GM19240 (cell line): ENCODE data around the gene UPK3BL1.
"Not testable (repeated sequence)": the region's sequence is repeated elsewhere in the genome, so short reads cannot be mapped to it uniquely, and the experiment has no call there.

Experiments
- DNase-seq: peaks from one replicate; pipeline ENCODE4 v3.0.0; 2011; ENCODE audit warnings: low spot score; ENCODE audit not compliant: insufficient read length

Gene UPK3BL1

GRCh38 chr7:102630622-102631021 is 12.0 kb downstream of the UPK3BL1 start:
- DNase-seq: not testable (repeated sequence)

- not testable (repeated sequence) for DNase-seq
Observed at GRCh38 chr7:102627271-102627904, 15.2 kb downstream of the UPK3BL1 start.

- DNase-seq: not testable (repeated sequence)
Observed at GRCh38 chr7:102618122-102618521, 24.5 kb downstream of the UPK3BL1 start.

- not testable (repeated sequence) for DNase-seq
Observed at GRCh38 chr7:102616507-102617125, 26.0 kb downstream of the UPK3BL1 start, which contains the start of gene RASA4. Gene RASA4 (minus strand): TSS chr7:102616756. CDS start chr7:102616689, 67 bp downstream.

- DNase-seq: not testable (repeated sequence)
Observed at GRCh38 chr7:102615930-102616329, 26.7 kb downstream of the UPK3BL1 start.

- DNase-seq: not testable (repeated sequence)
Observed at GRCh38 chr7:102614873-102615272, 27.7 kb downstream of the UPK3BL1 start.

GRCh38 chr7:102614346-102614697 is 28.3 kb downstream of the UPK3BL1 start:
- DNase-seq: not testable (repeated sequence)

- DNase-seq: not testable (repeated sequence)
Observed at GRCh38 chr7:102613575-102614345, 28.8 kb downstream of the UPK3BL1 start.

- not testable (repeated sequence) for DNase-seq
Observed at GRCh38 chr7:102611675-102612325, 30.8 kb downstream of the UPK3BL1 start.

GRCh38 chr7:102611013-102611674 is 31.4 kb downstream of the UPK3BL1 start:
- not testable (repeated sequence) for DNase-seq

GRCh38 chr7:102610441-102610840 is 32.1 kb downstream of the UPK3BL1 start:
- not testable (repeated sequence) for DNase-seq

GRCh38 chr7:102609734-102610133 is 32.9 kb downstream of the UPK3BL1 start:
- not testable (repeated sequence) for DNase-seq

- DNase-seq: not testable (repeated sequence)
Observed at GRCh38 chr7:102606848-102607247, 35.7 kb downstream of the UPK3BL1 start.

- DNase-seq: not testable (repeated sequence)
Observed at GRCh38 chr7:102604431-102605145, 38.0 kb downstream of the UPK3BL1 start.

GRCh38 chr7:102602317-102602716 is 40.3 kb downstream of the UPK3BL1 start:
- not testable (repeated sequence) for DNase-seq

- DNase-seq: not testable (repeated sequence)
Observed at GRCh38 chr7:102599699-102600098, 42.9 kb downstream of the UPK3BL1 start.

- DNase-seq: not testable (repeated sequence)
Observed at GRCh38 chr7:102596036-102596435, 46.6 kb downstream of the UPK3BL1 start.

- not testable (repeated sequence) for DNase-seq
Observed at GRCh38 chr7:102593637-102594334, 48.8 kb downstream of the UPK3BL1 start.

GRCh38 chr7:102592477-102593019 is 50.0 kb downstream of the UPK3BL1 start:
- DNase-seq: not testable (repeated sequence)
